WI38 (cell line): ENCODE results near the gene WWOX.

ENCODE experiments used
- H3K4me3 ChIP-seq: 2 replicates; pipeline ENCODE4 v1.5.1; 2011; ENCODE audit warnings: low read depth, mild to moderate bottlenecking, control low read depth, low read length
- CTCF ChIP-seq: IDR thresholded peaks from 2 replicates; pipeline ENCODE4 v1.5.1; 2012; ENCODE audit warnings: low read depth, mild to moderate bottlenecking, control low read depth, low read length

The WWOX gene

GRCh38 chr16:78094998-78095397, 4.5 kb upstream of the WWOX start:
- no peak overlapping the region for H3K4me3 ChIP-seq
- TF ChIP-seq CTCF = no peak

GRCh38 chr16:78096386-78096785, 3.1 kb upstream of the WWOX start:
- no peak for TF ChIP-seq CTCF
- H3K4me3 ChIP-seq = no peak overlapping the region

- no peak overlapping the region for H3K4me3 ChIP-seq
- no peak for TF ChIP-seq CTCF
Measured at GRCh38 chr16:78097548-78097947, 1.9 kb upstream of the WWOX start.

- H3K4me3 ChIP-seq = no peak overlapping the region
- no peak for TF ChIP-seq CTCF
Measured at GRCh38 chr16:78098087-78098486, 1.4 kb upstream of the WWOX start.

GRCh38 chr16:78098595-78099270, 721 bp upstream of the WWOX start:
- peak overlapping the region; percentile 96 for H3K4me3 ChIP-seq
- TF ChIP-seq CTCF = no peak

- no peak; the same call in 1 of the 2 replicates for TF ChIP-seq CTCF
- peak overlapping the region; percentile 96 for H3K4me3 ChIP-seq
Measured at GRCh38 chr16:78100112-78100467, 636 bp downstream of the WWOX start.

- TF ChIP-seq CTCF = no peak
- H3K4me3 ChIP-seq = no peak overlapping the region
Measured at GRCh38 chr16:78102122-78102660, 2.7 kb downstream of the WWOX start.
